Measurements from ENCODE around the gene C19orf33. TPM values are rescaled to one million over a fixed set of nuclear protein-coding genes. Genes with fewer than 3 reads are reported as not detected.

The C19orf33 gene
- total and polyA plus RNA-seq, 10 donors: 3.2 to 53.6 (median 5.3) TPM; not detected in 2

- no peaks in the 10 kb centered on the region for H3K9me3 ChIP-seq
- H3K27ac ChIP-seq: peak overlapping the region; percentile 53 to 76 (median 73)
- H3K27me3 ChIP-seq (replicated peaks in 1 of 7): no peaks in the 10 kb centered on the region
- TF ChIP-seq POLR2AphosphoS5 (IDR thresholded peaks at IDR 0.05) (peak in 1 of 3 donors; percentile 71), POLR2A (IDR thresholded peaks at IDR 0.05) (no peak), CTCF (IDR thresholded peaks at IDR 0.05 in 8 of 11, conservative IDR thresholded peaks at IDR 0.05 in 3 of 11) (peak in 2 of 11 experiments; percentile 21 to 26)
- no peak for DNase-seq
- 15 to 20% (median 17%) methylated on average over 7 of the region's 7 CpGs for WGBS, 5 donors
- H3K36me3 ChIP-seq: peaks cover 0 to 70% (median 9%) of the 10 kb centered on the region in 6 donors
- no peak overlapping the region for H3K4me3 ChIP-seq
- intact Hi-C loops (cut with DNase I; ENCODE audit: low total_unique reads): no loop called here
- H3K4me1 ChIP-seq: peaks cover 26 to 94% (median 66%) of the 10 kb centered on the region in 6 donors
These were observed 19.6 kb upstream of the C19orf33 start for GRCh38 chr19:38284422-38284821.

- peaks cover 21 to 82% (median 55%) of the 10 kb centered on the region in 6 donors for H3K4me1 ChIP-seq
- H3K36me3 ChIP-seq: peaks cover 0 to 70% (median 17%) of the 10 kb centered on the region in 6 donors
- H3K27ac ChIP-seq: peak overlapping the region in 5 of 8 donors; percentile 10 to 76 (median 70)
- 83 to 92% (median 89%) methylated on average over 5 of the region's 5 CpGs for WGBS, 5 donors
- H3K9me3 ChIP-seq: no peaks in the 10 kb centered on the region
- no peaks in the 10 kb centered on the region for H3K27me3 ChIP-seq (replicated peaks in 1 of 7)
- TF ChIP-seq POLR2A (IDR thresholded peaks at IDR 0.05): no peak
- TF ChIP-seq CTCF (IDR thresholded peaks at IDR 0.05 in 8 of 11, conservative IDR thresholded peaks at IDR 0.05 in 3 of 11): no peak
- no peak for TF ChIP-seq POLR2AphosphoS5 (IDR thresholded peaks at IDR 0.05)
- no peak overlapping the region for H3K4me3 ChIP-seq
- intact Hi-C loops (cut with DNase I; ENCODE audit: low total_unique reads): no loop called here
- no peak for DNase-seq
These were observed 18.5 kb upstream of the C19orf33 start for GRCh38 chr19:38285567-38285966.

GRCh38 chr19:38287604-38288003, 16.4 kb upstream of the C19orf33 start:
- no peak for DNase-seq
- no peak overlapping the region for H3K4me3 ChIP-seq
- peak overlapping the region in 7 of 8 donors; percentile 5 to 59 (median 48) for H3K27ac ChIP-seq
- H3K4me1 ChIP-seq: peaks cover 14 to 64% (median 41%) of the 10 kb centered on the region in 6 donors
- 47 to 61% (median 48%) methylated on average over 7 to 9 of the region's 9 CpGs for WGBS, 5 donors
- H3K27me3 ChIP-seq (replicated peaks in 1 of 7): no peaks in the 10 kb centered on the region
- H3K9me3 ChIP-seq: no peaks in the 10 kb centered on the region
- intact Hi-C loops (cut with DNase I; ENCODE audit: low total_unique reads): no loop called here
- TF ChIP-seq CTCF (IDR thresholded peaks at IDR 0.05 in 8 of 11, conservative IDR thresholded peaks at IDR 0.05 in 3 of 11) (no peak), POLR2AphosphoS5 (IDR thresholded peaks at IDR 0.05) (peak in 1 of 3 donors; percentile 62)
- peaks cover 0 to 87% (median 33%) of the 10 kb centered on the region in 6 donors for H3K36me3 ChIP-seq

- Histone ChIP-seq H3K9me3 (no peaks in the 10 kb centered on the region), H3K27ac (peak overlapping the region in 6 of 8 donors; percentile 5 to 59 (median 50)), H3K4me1 (peaks cover 12 to 57% (median 38%) of the 10 kb centered on the region in 6 donors), H3K27me3 (replicated peaks in 1 of 7) (no peaks in the 10 kb centered on the region), H3K36me3 (peaks cover 0 to 94% (median 37%) of the 10 kb centered on the region in 6 donors), H3K4me3 (no peak overlapping the region)
- intact Hi-C loops (cut with DNase I; ENCODE audit: low total_unique reads): no loop called here
- TF ChIP-seq CTCF (IDR thresholded peaks at IDR 0.05 in 8 of 11, conservative IDR thresholded peaks at IDR 0.05 in 3 of 11): no peak
- TF ChIP-seq POLR2A (IDR thresholded peaks at IDR 0.05): no peak
- DNase-seq: no peak
- 85 to 91% (median 88%) methylated on average over 13 to 16 of the region's 16 CpGs for WGBS, 5 donors
These were observed 15.8 kb upstream of the C19orf33 start for GRCh38 chr19:38288123-38288855.

Data from spleen (tissue), 11 donors.